ENCODE measurements around the gene SLC25A10.

DNA sequence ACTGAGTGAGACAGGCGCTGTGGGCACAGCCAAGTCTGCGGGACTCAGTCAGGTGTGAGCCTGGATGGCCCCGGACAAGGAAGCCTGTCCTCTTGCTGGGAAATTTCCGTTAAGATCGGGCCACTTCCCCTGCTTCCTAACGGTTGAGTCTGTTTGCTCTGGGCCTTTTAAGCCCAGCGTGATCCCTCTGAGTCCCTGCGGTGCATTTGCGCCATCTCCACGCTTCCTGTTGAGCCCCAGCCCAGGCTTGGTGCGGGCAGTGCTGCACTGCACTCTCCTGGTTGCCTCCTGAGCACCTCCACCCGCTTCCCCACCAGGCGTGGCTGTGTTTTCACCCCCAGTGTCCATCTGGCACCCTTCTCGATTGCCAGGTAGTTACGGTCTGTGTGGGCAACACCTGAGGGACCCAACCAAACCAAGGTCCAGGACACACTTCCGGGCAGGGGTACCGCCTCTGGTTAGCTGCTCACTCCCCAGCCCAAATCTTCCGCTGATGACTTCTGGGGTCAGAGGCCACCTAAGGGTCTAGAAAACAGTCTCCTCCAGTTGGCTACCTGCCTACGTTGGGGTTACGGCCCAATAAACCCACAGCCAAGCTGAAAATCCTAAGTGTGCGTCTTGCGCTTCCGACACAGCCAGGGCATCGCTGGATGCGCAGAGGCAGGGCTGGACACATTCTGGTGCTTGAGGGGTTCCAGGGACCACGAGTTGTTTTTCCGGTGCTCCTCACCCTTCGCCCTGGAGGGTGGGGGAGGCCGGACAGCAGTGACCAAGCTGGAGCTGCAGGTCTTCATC lies 1.4 kb upstream of the SLC25A10 start:
- TF ChIP-seq, protein P1, sequence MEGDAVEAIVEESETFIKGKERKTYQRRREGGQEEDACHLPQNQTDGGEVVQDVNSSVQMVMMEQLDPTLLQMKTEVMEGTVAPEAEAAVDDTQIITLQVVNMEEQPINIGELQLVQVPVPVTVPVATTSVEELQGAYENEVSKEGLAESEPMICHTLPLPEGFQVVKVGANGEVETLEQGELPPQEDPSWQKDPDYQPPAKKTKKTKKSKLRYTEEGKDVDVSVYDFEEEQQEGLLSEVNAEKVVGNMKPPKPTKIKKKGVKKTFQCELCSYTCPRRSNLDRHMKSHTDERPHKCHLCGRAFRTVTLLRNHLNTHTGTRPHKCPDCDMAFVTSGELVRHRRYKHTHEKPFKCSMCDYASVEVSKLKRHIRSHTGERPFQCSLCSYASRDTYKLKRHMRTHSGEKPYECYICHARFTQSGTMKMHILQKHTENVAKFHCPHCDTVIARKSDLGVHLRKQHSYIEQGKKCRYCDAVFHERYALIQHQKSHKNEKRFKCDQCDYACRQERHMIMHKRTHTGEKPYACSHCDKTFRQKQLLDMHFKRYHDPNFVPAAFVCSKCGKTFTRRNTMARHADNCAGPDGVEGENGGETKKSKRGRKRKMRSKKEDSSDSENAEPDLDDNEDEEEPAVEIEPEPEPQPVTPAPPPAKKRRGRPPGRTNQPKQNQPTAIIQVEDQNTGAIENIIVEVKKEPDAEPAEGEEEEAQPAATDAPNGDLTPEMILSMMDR (IDR thresholded peaks at IDR 0.05; ENCODE audit: extremely low read depth in 1 of 2, insufficient read depth in 1 of 2, low read depth in 1 of 2, low read length in 2 of 2), result no peak
- TF ChIP-seq EZH2 (IDR thresholded peaks at IDR 0.05; ENCODE audit: borderline replicate concordance, low read depth, low read length, severe bottlenecking), result no peak
